ENCODE measurements around the gene MT1H.

- TF ChIP-seq POLR2A (IDR thresholded peaks at IDR 0.05; ENCODE audit: low read depth, low read length) (no peak), POLR2AphosphoS5 (IDR thresholded peaks at IDR 0.05; ENCODE audit: low read depth, low read length) (no peak)
Observed at GRCh38 chr16:56628486-56629350, 40.9 kb upstream of the MT1H start.

Data from GM12892 (cell line).